ENCODE results near the gene PRKAB2. TPM values are rescaled to one million over a fixed set of nuclear protein-coding genes. Genes with fewer than 3 reads are reported as not detected.
"Not testable (repeated sequence)": the region's sequence is repeated elsewhere in the genome, so short reads cannot be mapped to it uniquely, and the experiment has no call there.

Gene PRKAB2
- total RNA-seq, 2 experiments from 2014 or later, result 5.9 to 6.8 TPM

DNA sequence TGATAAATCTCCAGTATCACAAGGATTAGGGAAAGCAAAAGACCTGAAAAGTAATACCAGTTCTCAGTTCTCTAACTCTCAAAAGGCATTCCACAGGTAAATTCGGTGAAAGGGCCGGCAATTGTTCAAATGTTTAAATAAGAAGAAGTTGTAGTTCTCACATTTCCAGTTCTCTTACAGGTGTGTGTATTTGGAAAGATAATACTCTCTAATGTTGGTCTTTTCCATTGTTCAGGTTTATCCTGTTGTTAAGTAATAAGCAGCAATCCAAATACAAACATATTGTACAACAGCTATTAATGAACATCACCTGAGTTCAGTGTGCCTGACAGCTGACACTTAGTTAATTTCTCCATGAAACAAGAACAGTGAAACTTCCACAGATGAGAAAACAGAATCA, 13.2 kb upstream of the PRKAB2 start:
- ChIA-PET POLR2A (no interaction called here), CTCF (no interaction called here)

- CTCF ChIA-PET, result no interaction called here
- POLR2A ChIA-PET, result no interaction called here
Measured at GRCh38 chr1:147177611-147178380, 5.5 kb upstream of the PRKAB2 start.

DNA sequence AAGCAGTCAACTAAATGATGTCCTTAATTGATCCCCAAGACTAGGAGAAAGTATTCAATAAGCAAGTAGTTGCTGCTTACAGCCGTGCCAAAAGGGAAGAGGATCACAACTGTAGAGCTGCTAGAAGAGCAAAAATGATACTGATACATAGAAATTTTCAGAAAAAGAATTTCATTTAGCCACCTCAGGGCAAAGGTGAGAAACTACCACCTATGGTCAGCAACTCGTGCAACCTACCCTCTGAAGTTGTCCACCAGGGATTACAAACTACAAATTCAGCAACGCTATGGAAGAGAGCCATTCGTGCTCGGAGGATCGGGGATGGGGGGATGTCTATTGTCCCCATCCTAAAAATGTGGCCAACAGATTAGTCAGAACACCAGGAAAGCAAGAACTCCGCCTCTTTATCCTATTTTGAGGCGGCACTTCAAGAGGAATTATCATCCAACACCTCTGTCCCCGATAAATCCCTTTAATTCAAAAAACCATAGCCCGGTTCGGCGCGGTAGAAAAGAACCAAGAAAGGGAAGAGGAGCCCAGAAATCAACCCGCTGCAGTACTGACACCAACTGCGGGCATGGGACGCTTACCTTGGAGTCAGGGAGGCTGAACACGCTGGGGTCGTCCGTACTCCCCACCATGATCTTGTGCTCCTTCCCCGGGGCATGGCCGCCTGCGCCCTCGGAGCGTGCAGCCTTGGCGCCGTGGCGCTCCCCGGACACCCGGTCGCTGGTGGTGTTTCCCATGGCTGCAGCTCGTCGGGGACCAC, 687 bp downstream of the PRKAB2 start:
- POLR2A ChIA-PET, result interaction anchor here (0.8 to 0.9 kb wide), 2 partner anchors 70 to 87 kb away, joined by 3 to 6 read pairs; partner anchors contain the start of gene CHD1L
- CTCF ChIA-PET, result interaction anchor here (0.7 to 3.7 kb wide), 5 partner anchors 9 to 218 kb away, joined by 3 to 26 read pairs (median 3); partner anchors contain the start of genes CHD1L and FMO5

DNA sequence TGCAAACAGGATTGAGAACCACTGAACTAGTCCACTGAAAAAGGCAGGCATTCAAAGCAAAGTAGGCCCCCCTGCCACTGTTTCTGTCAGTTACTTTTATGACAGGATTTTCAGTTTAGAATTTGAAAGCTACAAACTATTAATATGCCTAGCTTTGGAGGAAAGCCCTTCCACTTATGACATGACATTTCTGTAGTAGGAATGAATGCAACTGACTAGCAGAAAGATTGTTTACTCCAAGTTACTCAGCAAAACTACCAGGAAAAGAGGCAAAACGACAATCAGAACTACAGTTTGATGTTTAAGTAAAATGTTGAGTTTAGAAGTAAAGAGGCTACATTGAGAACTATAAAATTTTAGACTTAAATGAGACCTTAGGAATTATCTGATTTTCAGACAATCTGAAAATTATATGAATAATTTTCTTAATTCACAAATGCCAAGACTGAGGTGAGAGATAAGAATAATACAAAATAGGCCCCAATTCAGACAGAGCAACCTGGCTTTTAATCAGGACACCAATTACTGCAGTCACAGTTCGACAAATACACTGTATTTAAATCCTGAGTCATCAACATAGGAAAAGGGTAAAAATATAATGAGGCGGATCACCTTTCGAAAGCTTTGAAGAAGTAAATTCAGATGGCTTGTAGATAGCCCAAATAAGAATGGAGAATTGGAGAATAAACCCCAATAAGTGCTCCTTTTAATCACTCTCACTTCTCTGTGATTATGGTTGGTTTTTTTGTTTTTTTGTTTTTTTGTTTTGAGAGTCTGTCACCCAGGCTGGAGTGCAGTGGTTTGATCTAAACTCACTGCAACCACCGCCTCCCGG, 2.2 kb downstream of the PRKAB2 start:
- ChIA-PET POLR2A (no interaction called here), CTCF (interaction anchor here (3.7 kb wide), 1 partner anchor 73 kb away, joined by 26 read pairs; the partner anchor contains the start of gene CHD1L)

DNA sequence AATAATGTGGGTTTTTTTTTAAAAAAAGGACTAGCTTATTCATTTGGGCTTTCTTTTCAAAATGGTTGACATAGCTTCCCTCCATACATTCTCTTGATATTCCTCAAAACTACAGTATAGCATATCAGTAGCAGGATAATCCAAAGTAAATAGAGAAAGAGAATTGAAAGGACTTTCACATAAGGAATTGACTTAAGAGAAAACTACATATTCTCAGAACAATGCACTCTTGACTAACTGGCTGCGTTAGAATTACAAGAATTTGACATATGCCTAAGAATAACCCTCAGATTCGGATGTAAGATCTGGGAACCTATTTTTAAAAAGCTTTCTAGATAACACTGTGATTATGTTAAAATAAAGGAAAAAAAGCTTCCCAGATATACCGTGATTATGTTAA, 3.1 kb downstream of the PRKAB2 start:
- CTCF ChIA-PET, result interaction anchor here (2.8 kb wide), 1 partner anchor 74 kb away, joined by 8 read pairs; the partner anchor contains the start of gene CHD1L
- POLR2A ChIA-PET, result no interaction called here

- CTCF ChIA-PET, result interaction anchor here (2.8 kb wide), 1 partner anchor 74 kb away, joined by 8 read pairs; the partner anchor contains the start of gene CHD1L
Measured at GRCh38 chr1:147168626-147169058, 3.6 kb downstream of the PRKAB2 start.

GRCh38 chr1:147167365-147167764, 4.9 kb downstream of the PRKAB2 start:
- CTCF ChIA-PET, result interaction anchor here (2.8 kb wide), 1 partner anchor 75 kb away, joined by 8 read pairs; the partner anchor contains the start of gene CHD1L
- POLR2A ChIA-PET, result no interaction called here

More at GRCh38 chr1:147168626-147169058, 3.6 kb downstream of the PRKAB2 start:
- POLR2A ChIA-PET, result no interaction called here

- ChIA-PET CTCF (interaction anchor here (1.0 kb wide), 1 partner anchor 9 kb away, joined by 3 read pairs; the partner anchor contains the start of gene PRKAB2), POLR2A (no interaction called here)
Measured at GRCh38 chr1:147163019-147163418, 9.3 kb downstream of the PRKAB2 start.

DNA sequence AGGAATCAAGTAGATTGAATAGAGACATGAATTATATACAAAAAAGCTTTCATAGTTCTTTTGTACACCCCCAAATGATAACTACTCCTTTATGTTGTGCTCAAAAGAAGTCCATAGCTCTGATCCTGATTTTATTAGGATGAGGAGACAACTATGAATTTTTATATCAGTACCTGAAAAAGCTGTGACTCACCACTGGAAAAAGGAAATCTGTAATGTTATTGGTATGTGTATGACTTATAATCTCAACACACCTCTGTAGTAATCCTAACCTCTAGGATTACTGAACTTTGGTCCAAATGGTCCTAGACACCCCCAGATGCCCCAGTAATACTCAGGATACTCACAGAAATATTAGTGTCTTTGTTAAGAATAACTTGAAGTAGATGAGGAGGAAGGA, 10.2 kb downstream of the PRKAB2 start:
- POLR2A ChIA-PET, result no interaction called here
- CTCF ChIA-PET, result interaction anchor here (1.0 kb wide), 1 partner anchor 10 kb away, joined by 3 read pairs; the partner anchor contains the start of gene PRKAB2

DNA sequence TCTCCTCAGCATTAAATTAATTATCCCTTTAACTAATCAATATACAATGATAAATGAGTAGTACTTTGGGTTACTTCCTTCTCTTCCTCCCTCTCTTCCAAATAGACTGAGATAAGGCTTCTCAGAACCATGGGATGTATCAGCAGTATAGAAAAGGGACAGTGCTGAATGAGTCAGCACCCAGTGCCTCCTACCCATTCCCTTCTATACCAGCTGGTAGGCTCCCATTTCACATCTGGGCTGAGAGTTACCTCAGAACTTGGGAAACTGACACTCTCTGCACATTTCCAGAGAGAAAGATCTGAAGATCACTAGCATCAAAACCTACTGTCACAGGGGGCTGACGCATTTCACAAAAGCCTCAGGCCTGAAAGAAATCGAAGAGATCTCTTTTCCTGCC, 15.2 kb downstream of the PRKAB2 start:
- POLR2A ChIA-PET, CTCF ChIA-PET: not testable (repeated sequence)

GRCh38 chr1:147156642-147157041, 15.6 kb downstream of the PRKAB2 start:
- CTCF ChIA-PET, result no interaction called here
- POLR2A ChIA-PET, result no interaction called here

DNA sequence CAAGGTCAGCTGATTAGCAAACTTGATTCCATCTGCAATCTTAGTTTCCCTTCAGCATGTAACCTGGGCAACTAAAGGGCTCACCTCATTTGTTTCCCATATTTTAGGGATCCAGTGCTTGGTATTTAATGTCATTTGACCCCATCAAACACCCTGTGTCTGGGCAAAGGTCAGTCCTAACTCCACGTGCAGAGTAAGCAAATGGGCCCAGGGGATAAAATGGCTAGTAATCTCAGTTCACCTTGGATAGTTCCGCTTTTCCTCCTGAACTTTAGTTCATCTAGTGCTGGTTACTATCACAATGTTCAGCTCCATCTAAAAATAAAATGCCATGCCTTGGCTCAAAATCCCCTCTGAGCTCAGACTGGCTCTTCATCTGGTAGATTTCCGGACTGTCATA, 19.5 kb downstream of the PRKAB2 start:
- ChIA-PET CTCF (no interaction called here), POLR2A (no interaction called here)

DNA sequence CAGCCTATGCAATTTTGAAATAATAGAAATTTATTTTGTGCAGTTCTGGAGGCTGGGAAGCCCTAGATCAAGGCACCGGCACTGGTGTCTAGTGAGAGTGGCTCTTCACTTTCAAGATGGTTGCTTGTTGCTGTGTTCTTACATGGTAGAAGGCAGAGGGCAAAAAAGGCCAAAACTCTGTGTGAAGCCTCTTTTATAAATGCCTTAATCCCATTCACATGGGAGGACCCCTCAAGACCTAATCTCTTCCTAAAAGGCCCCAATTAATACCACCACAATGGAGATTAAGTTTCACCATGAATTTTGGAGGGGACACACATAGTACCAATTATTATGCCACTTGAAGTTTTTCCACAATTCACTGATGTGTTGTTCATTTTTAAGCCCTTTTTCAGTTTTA, 21.0 kb downstream of the PRKAB2 start:
- POLR2A ChIA-PET, result no interaction called here
- CTCF ChIA-PET, result no interaction called here

- ChIA-PET CTCF (no interaction called here), POLR2A (no interaction called here)
Measured at GRCh38 chr1:147142886-147143285, 29.4 kb downstream of the PRKAB2 start.

GRCh38 chr1:147130721-147131120, 41.5 kb downstream of the PRKAB2 start:
- POLR2A ChIA-PET, CTCF ChIA-PET: not testable (repeated sequence)

GRCh38 chr1:147129116-147129873, 43.0 kb downstream of the PRKAB2 start:
- ChIA-PET CTCF (no interaction called here), POLR2A (no interaction called here)

DNA sequence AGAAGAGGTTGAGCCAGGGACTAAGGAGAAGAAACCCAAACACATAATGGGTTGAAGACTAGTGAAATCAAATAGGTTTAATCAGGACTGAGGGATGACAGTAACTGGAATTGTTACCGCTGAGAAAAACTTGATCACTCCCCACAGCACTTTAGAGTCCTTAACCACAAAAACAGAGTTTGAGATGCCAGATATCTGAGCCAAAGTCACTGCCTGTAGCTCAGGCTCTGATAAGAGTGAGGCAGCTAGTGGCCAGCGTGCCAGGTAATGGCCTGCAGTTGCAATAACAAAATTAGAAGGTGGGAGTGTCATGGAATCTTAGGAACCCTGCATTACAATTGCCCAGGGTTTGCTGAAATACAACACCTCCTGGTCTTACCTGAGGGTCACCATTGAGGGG, 48.0 kb downstream of the PRKAB2 start:
- POLR2A ChIA-PET, result no interaction called here
- CTCF ChIA-PET, result no interaction called here

GRCh38 chr1:147117109-147117508, 55.2 kb downstream of the PRKAB2 start:
- ChIA-PET CTCF (no interaction called here), POLR2A (no interaction called here)

- CTCF ChIA-PET, result no interaction called here
Measured at GRCh38 chr1:147115496-147115895, 56.8 kb downstream of the PRKAB2 start.

More at GRCh38 chr1:147115496-147115895, 56.8 kb downstream of the PRKAB2 start:
- POLR2A ChIA-PET, result no interaction called here
